GM12864 (cell line): ENCODE results near the gene GBGT1.

Experiments used
- DNase-seq: peaks from one replicate; pipeline ENCODE4 v3.0.0-alpha.2; 2011; ENCODE audit warnings: low read depth
- H3K4me3 ChIP-seq: 2 replicates; pipeline ENCODE4 v1.5.1; 2011; ENCODE audit warnings: mild to moderate bottlenecking, low read depth, low read length, control low read depth
- CTCF ChIP-seq: IDR thresholded peaks from 2 replicates; pipeline ENCODE4 v1.5.1; 2011; ENCODE audit warnings: low read depth, mild to moderate bottlenecking, moderate library complexity, low read length, control low read depth, inconsistent platforms; ENCODE audit errors: missing control alignments

The GBGT1 gene

GRCh38 chr9:133109931-133110650 is 53.6 kb downstream of the GBGT1 start:
- no peak for DNase-seq
- no peak overlapping the region for H3K4me3 ChIP-seq
- no peak for TF ChIP-seq CTCF

- H3K4me3 ChIP-seq, result no peak overlapping the region
- DNase-seq, result no peak
- TF ChIP-seq CTCF, result no peak
Measured at GRCh38 chr9:133108794-133109641, 54.7 kb downstream of the GBGT1 start.

GRCh38 chr9:133107961-133108793 is 55.5 kb downstream of the GBGT1 start:
- DNase-seq, result no peak
- no peak for TF ChIP-seq CTCF
- no peak overlapping the region for H3K4me3 ChIP-seq

GRCh38 chr9:133107245-133107722 is 56.4 kb downstream of the GBGT1 start:
- H3K4me3 ChIP-seq, result no peak overlapping the region
- DNase-seq, result no peak
- no peak for TF ChIP-seq CTCF

- TF ChIP-seq CTCF, result no peak
- no peak overlapping the region for H3K4me3 ChIP-seq
- no peak for DNase-seq
Measured at GRCh38 chr9:133106511-133107244, 57.0 kb downstream of the GBGT1 start.

- no peak for DNase-seq
- H3K4me3 ChIP-seq, result no peak overlapping the region
- no peak for TF ChIP-seq CTCF
Measured at GRCh38 chr9:133105461-133105770, 58.3 kb downstream of the GBGT1 start.
